IMR-90 (cell line): ENCODE results near the gene ACSS2. TPM values are rescaled to one million over a fixed set of nuclear protein-coding genes. Genes with fewer than 3 reads are reported as not detected.

ENCODE experiments used
- ATAC-seq: fragments of 200-7000 bp; cut with Tn5 transposase; 2 replicates; pipeline ENCODE4 v1.9.1; 2020; ENCODE audit warnings: low read depth, mild to moderate bottlenecking, moderate library complexity
- BruUV-seq: library from RNA; stranded (reverse); fragments of 400-500 nt; replicated peaks from 2 replicates; lab custom pipeline; 2021; lab: Mats Ljungman, UMichigan
- CTCF ChIA-PET: fragments of 300-600 bp; formaldehyde crosslinking; extraction: SDS; loops from one replicate; lab custom pipeline; 2021; ENCODE audit warnings: antibody characterized with exemption; lab: Yijun Ruan, JAX
- POLR2A ChIA-PET: fragments of 300-600 bp; sonication (Branson Sonifier 250); formaldehyde crosslinking; loops from one replicate; lab custom pipeline; 2022; ENCODE audit warnings: antibody characterized with exemption; ENCODE audit not compliant: unreplicated experiment; lab: Charles Lee
- DNase-seq: peaks from one replicate; pipeline ENCODE4 v3.0.0; 2013
- H2AFZ ChIP-seq: replicated peaks from 2 replicates; pipeline ENCODE3; 2013; ENCODE audit warnings: low read length, mild to moderate bottlenecking; ENCODE audit not compliant: poor library complexity
- H2AK5ac ChIP-seq: 2 replicates; pipeline ENCODE4 v1.6.1; 2013; ENCODE audit warnings: low read depth, low read length, inconsistent platforms
- H2AK9ac ChIP-seq: replicated peaks from 2 replicates; pipeline ENCODE3; 2013; ENCODE audit warnings: mild to moderate bottlenecking, low read depth, low read length, moderate library complexity; ENCODE audit not compliant: poor library complexity
- H2BK120ac ChIP-seq: 2 replicates; pipeline ENCODE4 v1.6.1; 2013; ENCODE audit warnings: low read depth, low read length, inconsistent platforms
- H2BK15ac ChIP-seq: 3 replicates; pipeline ENCODE4 v1.6.1; 2013; ENCODE audit warnings: low read depth, low read length, inconsistent platforms
- H2BK20ac ChIP-seq: 2 replicates; pipeline ENCODE4 v1.6.1; 2013; ENCODE audit warnings: low read depth, mild to moderate bottlenecking, inconsistent platforms, low read length, moderate library complexity
- H2BK5ac ChIP-seq: 2 replicates; pipeline ENCODE4 v1.6.1; 2013; ENCODE audit warnings: mild to moderate bottlenecking, low read depth, low read length, inconsistent platforms; ENCODE audit not compliant: poor library complexity, severe bottlenecking
- H3K14ac ChIP-seq: replicated peaks from 2 replicates; pipeline ENCODE4 v1.6.1; 2013; ENCODE audit warnings: low read depth, low read length, inconsistent platforms
- H3K18ac ChIP-seq: 2 replicates; pipeline ENCODE4 v1.6.1; 2013; ENCODE audit warnings: low read depth, low read length, control low read depth
- H3K23ac ChIP-seq: 2 replicates; pipeline ENCODE4 v1.6.1; 2013; ENCODE audit warnings: low read depth, low read length, inconsistent platforms
- H3K27ac ChIP-seq: 2 replicates; pipeline ENCODE4 v1.5.1; 2013; ENCODE audit warnings: mild to moderate bottlenecking, control low read depth, low read length; ENCODE audit not compliant: insufficient read depth
- H3K27me3 ChIP-seq: 2 replicates; pipeline ENCODE4 v1.6.1; 2013; ENCODE audit warnings: low read length; ENCODE audit not compliant: control insufficient read depth, insufficient read depth
- H3K36me3 ChIP-seq: 2 replicates; pipeline ENCODE4 v1.6.1; 2013; ENCODE audit warnings: low read length, mixed read lengths; ENCODE audit not compliant: control insufficient read depth, insufficient read depth
- H3K4ac ChIP-seq: 2 replicates; pipeline ENCODE4 v1.6.1; 2013; ENCODE audit warnings: low read depth, low read length, inconsistent platforms
- H3K4me1 ChIP-seq: 2 replicates; pipeline ENCODE4 v1.6.1; 2013; ENCODE audit warnings: low read length, mixed read lengths; ENCODE audit not compliant: control insufficient read depth, insufficient read depth
- H3K4me2 ChIP-seq: 2 replicates; pipeline ENCODE4 v1.6.1; 2013; ENCODE audit warnings: low read depth, mild to moderate bottlenecking, control low read depth, low read length, moderate library complexity
- H3K4me3 ChIP-seq: 2 replicates; pipeline ENCODE4 v1.5.1; 2013; ENCODE audit warnings: low read depth, mild to moderate bottlenecking, control low read depth, low read length, moderate library complexity; ENCODE audit not compliant: insufficient read depth
- H3K56ac ChIP-seq: 2 replicates; pipeline ENCODE4 v1.6.1; 2013; ENCODE audit warnings: low read length, inconsistent platforms; ENCODE audit not compliant: insufficient read depth; ENCODE audit errors: extremely low read depth
- H3K79me1 ChIP-seq, 2 experiments: 2 replicates each; pipeline ENCODE4 v1.6.1; 2013; ENCODE audit warnings: low read length in 2 of 2, inconsistent platforms in 1 of 2, low read depth in 1 of 2
- H3K9ac ChIP-seq: 2 replicates; pipeline ENCODE4 v1.6.1; 2013; ENCODE audit warnings: low read depth, low read length, control low read depth
- H3K9me1 ChIP-seq: 2 replicates; pipeline ENCODE4 v1.6.1; 2013; ENCODE audit warnings: low read length, inconsistent platforms; ENCODE audit not compliant: insufficient read depth
- H3K9me3 ChIP-seq: 2 replicates; pipeline ENCODE4 v1.6.1; 2013; ENCODE audit warnings: low read length; ENCODE audit not compliant: control insufficient read depth, insufficient read depth
- H4K20me1 ChIP-seq: 2 replicates; pipeline ENCODE4 v1.6.1; 2013; ENCODE audit warnings: low read length, inconsistent platforms; ENCODE audit not compliant: insufficient read depth
- H4K5ac ChIP-seq: 2 replicates; pipeline ENCODE4 v1.6.1; 2013; ENCODE audit warnings: mild to moderate bottlenecking, low read depth, low read length, control low read depth
- H4K8ac ChIP-seq, 2 experiments: 2 replicates each; pipeline ENCODE4 v1.6.1; 2013; ENCODE audit warnings: low read depth in 2 of 2, low read length in 2 of 2, control low read depth in 1 of 2, inconsistent platforms in 1 of 2
- H4K91ac ChIP-seq: 2 replicates; pipeline ENCODE4 v1.6.1; 2013; ENCODE audit warnings: low read depth, low read length, inconsistent platforms; ENCODE audit not compliant: insufficient read depth
- FOS ChIP-seq: fragments of 150-350 bp; IDR thresholded peaks from 2 replicates; pipeline ENCODE4 v1.6.1; 2016; ENCODE audit warnings: low read depth, low read length
- NFE2L2 ChIP-seq: fragments of 150-350 bp; IDR thresholded peaks from 2 replicates; pipeline ENCODE4 v1.6.1; 2016; ENCODE audit warnings: low read depth, mild to moderate bottlenecking, low read length
- RCOR1 ChIP-seq: IDR thresholded peaks from 2 replicates; pipeline ENCODE4 v1.6.1; 2012; ENCODE audit warnings: mild to moderate bottlenecking, low read length, improper control_type of control experiment; ENCODE audit not compliant: insufficient replicate concordance
- RFX5 ChIP-seq: IDR thresholded peaks from 2 replicates; pipeline ENCODE4 v1.8.0; 2012; ENCODE audit warnings: low read depth, mild to moderate bottlenecking, low read length, moderate library complexity
- SMC3 ChIP-seq: fragments of 150-350 bp; IDR thresholded peaks from 2 replicates; pipeline ENCODE4 v1.6.1; 2016; ENCODE audit warnings: low read depth, mild to moderate bottlenecking, antibody characterized with exemption, low read length, moderate library complexity
- dilution Hi-C: fragments of 300-500 bp; cut with HindIII; formaldehyde crosslinking; loops from one replicate; pipeline ENCODE4 v1.14.3; 2018; ENCODE audit warnings: low sequenced_read_pairs; ENCODE audit not compliant: unreplicated experiment
- in situ Hi-C: fragments of 300-500 bp; cut with MboI; formaldehyde crosslinking; loops from 3 replicates; pipeline ENCODE4 v1.14.3; 2019; ENCODE audit warnings: low sequenced_read_pairs, inconsistent platforms, mixed read lengths
- intact Hi-C: fragments of 100-400 bp; cut with micrococcal nuclease; formaldehyde crosslinking; loops from 2 replicates; pipeline ENCODE4 v1.10.0; 2022
- polyA plus RNA-seq, 3 experiments: library from polyadenylated mRNA; depleted of rRNA; stranded (reverse); fragments of >200 nt; gene quantifications; 2 replicates each; pipeline ENCODE4 v1.2.3, GENCODE V29; 2012; ENCODE audit warnings: low replicate concordance in 1 of 3
- total RNA-seq: library from RNA; depleted of rRNA; stranded (reverse); fragments of >200 nt; gene quantifications from 2 replicates; pipeline ENCODE4 v1.2.3, GENCODE V29; 2012

The ACSS2 gene
- total and polyA plus RNA-seq, 2 of the 4 experiments (the other 2 are of a cell fraction) = 26.9 to 46.4 TPM

DNA sequence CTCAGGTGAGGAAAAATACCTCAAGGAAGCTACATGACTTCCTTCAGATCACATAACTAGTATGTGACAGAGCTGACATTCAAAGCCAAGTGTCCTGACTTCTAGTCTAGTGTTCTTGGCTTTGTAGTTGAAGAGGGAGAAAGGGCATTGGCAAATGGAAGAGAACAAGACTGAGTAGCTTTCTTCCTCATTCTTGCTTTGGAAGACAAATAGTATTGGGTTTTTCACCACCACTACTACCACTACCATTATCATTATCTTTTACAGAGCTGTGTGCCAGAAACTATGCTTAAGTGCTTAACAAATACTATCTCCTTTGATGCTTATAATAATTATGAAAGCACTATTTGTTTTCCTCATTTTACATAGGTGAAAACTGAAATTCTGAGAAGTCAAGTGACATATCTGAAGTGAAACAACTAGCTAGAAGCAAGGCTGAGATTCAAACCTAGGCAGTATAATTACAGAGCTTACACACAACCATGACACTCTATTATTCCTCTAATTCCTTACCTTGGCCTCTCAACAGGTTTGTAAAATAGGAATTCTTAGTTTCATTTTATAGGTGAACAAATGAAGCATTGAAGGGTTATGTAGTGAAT is 6.8 kb downstream of the ACSS2 start:
- Histone ChIP-seq H3K4me3 (no peak overlapping the region), H3K56ac (no peak overlapping the region), H2BK120ac (no peak overlapping the region), H3K14ac (no peak overlapping the region), H2BK20ac (no peak overlapping the region), H3K4me2 (no peak overlapping the region), H3K4me1 (no peaks in the 10 kb centered on the region), H3K18ac (no peak overlapping the region), H3K79me1 (peaks cover 8 to 13% of the 10 kb centered on the region in 2 experiments; a peak in 3 of 4 replicates), H3K27ac (no peak overlapping the region), H2AK5ac (no peak overlapping the region), H2AK9ac (no peak overlapping the region), H3K9me3 (no peaks in the 10 kb centered on the region), H2BK15ac (no peak overlapping the region), H3K23ac (no peak overlapping the region), H3K9ac (no peak overlapping the region), H2BK5ac (no peak overlapping the region), H3K9me1 (peaks cover 2% of the 10 kb centered on the region; the same call in 1 of the 2 replicates), H4K5ac (no peak overlapping the region), H4K20me1 (peaks cover 3% of the 10 kb centered on the region; the same call in 1 of the 2 replicates), H2AFZ (no peak overlapping the region), H4K8ac (no peak overlapping the region), H3K36me3 (peaks cover 8% of the 10 kb centered on the region), H4K91ac (no peak overlapping the region), H3K27me3 (no peaks in the 10 kb centered on the region), H3K4ac (no peak overlapping the region)
- ATAC-seq (no peak), DNase-seq (no peak)
- ChIA-PET POLR2A (no interaction called here), CTCF (interaction anchor here (0.6 kb wide), 1 partner anchor 21 kb away, joined by 5 read pairs; no protein-coding TSS in a partner anchor)
- TF ChIP-seq RCOR1 (no peak), FOS (no peak), RFX5 (no peak), NFE2L2 (no peak), SMC3 (no peak)
- in situ Hi-C loops (no loop called here), dilution Hi-C loops (no loop called here), intact Hi-C loops (no loop called here)
- BruUV-seq = no TSS peak
